Activated T-cell treated with anti-CD3 and anti-CD28 coated beads, Interleukin-2, amount 50 U/mL, for 48 hours (primary cell): ENCODE measurements around the gene FAN1.
"Not testable (repeated sequence)": the region's sequence is repeated elsewhere in the genome, so short reads cannot be mapped to it uniquely, and the experiment has no call there.

Source experiments
- DNase-seq, 2 experiments: peaks; one replicate each; pipeline ENCODE4 v3.0.0-alpha.2; 2020

Gene FAN1

GRCh38 chr15:30903497-30904187 lies at the start of gene FAN1:
TSS of gene FAN1 (plus strand) at chr15:30903915. CDS start at chr15:30904664, 749 bp downstream.
- DNase-seq = peak; percentile 85 to 88

GRCh38 chr15:30859091-30859874 lies 44.4 kb upstream of the FAN1 start:
- DNase-seq = no peak

GRCh38 chr15:30865257-30865656 lies 38.5 kb upstream of the FAN1 start:
- DNase-seq = no peak

GRCh38 chr15:30870681-30871080 lies 33.0 kb upstream of the FAN1 start:
- no peak for DNase-seq

- DNase-seq = peak in 1 of 2 experiments; percentile 32
These were observed 31.4 kb upstream of the FAN1 start for GRCh38 chr15:30872341-30872748.

GRCh38 chr15:30877070-30877469 lies 26.6 kb upstream of the FAN1 start:
- no peak for DNase-seq

- no peak for DNase-seq
These were observed 25.2 kb upstream of the FAN1 start for GRCh38 chr15:30878515-30878914.

- peak; percentile 48 to 57 for DNase-seq
These were observed 20.8 kb upstream of the FAN1 start for GRCh38 chr15:30882849-30883433.

- DNase-seq = not testable (repeated sequence)
These were observed 20.0 kb upstream of the FAN1 start for GRCh38 chr15:30883666-30884065.

GRCh38 chr15:30885814-30886213 lies 17.9 kb upstream of the FAN1 start:
- no peak for DNase-seq

- DNase-seq = no peak
These were observed 14.5 kb upstream of the FAN1 start for GRCh38 chr15:30889196-30889595.

- DNase-seq = no peak
These were observed 8.1 kb upstream of the FAN1 start for GRCh38 chr15:30895461-30896210.

GRCh38 chr15:30896211-30896606 lies 7.5 kb upstream of the FAN1 start:
- no peak for DNase-seq

- no peak for DNase-seq
These were observed 1.8 kb upstream of the FAN1 start for GRCh38 chr15:30901889-30902288.

- no peak for DNase-seq
These were observed 1.1 kb downstream of the FAN1 start for GRCh38 chr15:30904812-30905211.

GRCh38 chr15:30905821-30906220 lies 2.1 kb downstream of the FAN1 start:
- no peak for DNase-seq

- no peak for DNase-seq
These were observed 2.7 kb downstream of the FAN1 start for GRCh38 chr15:30906366-30906765.

GRCh38 chr15:30913761-30914160 lies 10.0 kb downstream of the FAN1 start:
- no peak for DNase-seq

GRCh38 chr15:30917013-30917412 lies 13.3 kb downstream of the FAN1 start:
- no peak for DNase-seq

- no peak for DNase-seq
These were observed 14.0 kb downstream of the FAN1 start for GRCh38 chr15:30917675-30918074.

GRCh38 chr15:30918366-30918765 lies 14.7 kb downstream of the FAN1 start:
- DNase-seq = no peak

GRCh38 chr15:30919877-30920550 lies 16.3 kb downstream of the FAN1 start:
- DNase-seq = no peak

GRCh38 chr15:30921106-30921505 lies 17.4 kb downstream of the FAN1 start:
- DNase-seq = no peak
